Measurements from ENCODE around the gene WDR33.

GRCh38 chr2:127770973-127771735 is 39.8 kb downstream of the WDR33 start:
- TF ChIP-seq, protein P1, sequence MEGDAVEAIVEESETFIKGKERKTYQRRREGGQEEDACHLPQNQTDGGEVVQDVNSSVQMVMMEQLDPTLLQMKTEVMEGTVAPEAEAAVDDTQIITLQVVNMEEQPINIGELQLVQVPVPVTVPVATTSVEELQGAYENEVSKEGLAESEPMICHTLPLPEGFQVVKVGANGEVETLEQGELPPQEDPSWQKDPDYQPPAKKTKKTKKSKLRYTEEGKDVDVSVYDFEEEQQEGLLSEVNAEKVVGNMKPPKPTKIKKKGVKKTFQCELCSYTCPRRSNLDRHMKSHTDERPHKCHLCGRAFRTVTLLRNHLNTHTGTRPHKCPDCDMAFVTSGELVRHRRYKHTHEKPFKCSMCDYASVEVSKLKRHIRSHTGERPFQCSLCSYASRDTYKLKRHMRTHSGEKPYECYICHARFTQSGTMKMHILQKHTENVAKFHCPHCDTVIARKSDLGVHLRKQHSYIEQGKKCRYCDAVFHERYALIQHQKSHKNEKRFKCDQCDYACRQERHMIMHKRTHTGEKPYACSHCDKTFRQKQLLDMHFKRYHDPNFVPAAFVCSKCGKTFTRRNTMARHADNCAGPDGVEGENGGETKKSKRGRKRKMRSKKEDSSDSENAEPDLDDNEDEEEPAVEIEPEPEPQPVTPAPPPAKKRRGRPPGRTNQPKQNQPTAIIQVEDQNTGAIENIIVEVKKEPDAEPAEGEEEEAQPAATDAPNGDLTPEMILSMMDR (IDR thresholded peaks at IDR 0.05 in 2 of 3, conservative IDR thresholded peaks at IDR 0.05 in 1 of 3; ENCODE audit: control insufficient read depth in 2 of 3, extremely low read depth in 1 of 3, insufficient read depth in 1 of 3, low read depth in 3 of 3, low read length in 3 of 3), result no peak
- no peak for TF ChIP-seq RCOR1 (conservative IDR thresholded peaks at IDR 0.05; ENCODE audit: low read depth, low read length)
- no peak for TF ChIP-seq BCL11A (IDR thresholded peaks at IDR 0.05; ENCODE audit: low read depth, low read length)
